ENCODE results near the gene VASH1. TPM values are rescaled to one million over a fixed set of nuclear protein-coding genes. Genes with fewer than 3 reads are reported as not detected.
A peak's percentile ranks its signal among the peaks of the same experiment; 100 is the strongest.
"Not testable (repeated sequence)": the region's sequence is repeated elsewhere in the genome, so short reads cannot be mapped to it uniquely, and the experiment has no call there.

The VASH1 gene
- total RNA-seq, result 90.8 TPM

GRCh38 chr14:76761136-76761959 lies at the start of gene VASH1:
Gene VASH1 (plus strand): TSS chr14:76761468. CDS start chr14:76762822, 1,354 bp downstream.
- peak; percentile 64 for DNase-seq

GRCh38 chr14:76713121-76713520 lies 48.1 kb upstream of the VASH1 start:
- DNase-seq, result no peak

GRCh38 chr14:76714470-76714869 lies 46.8 kb upstream of the VASH1 start:
- DNase-seq, result no peak

- DNase-seq, result no peak
Observed at GRCh38 chr14:76715101-76715500, 46.2 kb upstream of the VASH1 start.

GRCh38 chr14:76715511-76716081 lies 45.7 kb upstream of the VASH1 start:
- DNase-seq, result no peak

- DNase-seq, result no peak
Observed at GRCh38 chr14:76716285-76716684, 45.0 kb upstream of the VASH1 start.

- no peak for DNase-seq
Observed at GRCh38 chr14:76717508-76718290, 43.6 kb upstream of the VASH1 start.

GRCh38 chr14:76718306-76719040 lies 42.8 kb upstream of the VASH1 start:
- no peak for DNase-seq

GRCh38 chr14:76719666-76720065 lies 41.6 kb upstream of the VASH1 start:
- no peak for DNase-seq

GRCh38 chr14:76720382-76720813 lies 40.9 kb upstream of the VASH1 start:
- no peak for DNase-seq

- DNase-seq, result not testable (repeated sequence)
Observed at GRCh38 chr14:76721506-76721905, 39.8 kb upstream of the VASH1 start.

- no peak for DNase-seq
Observed at GRCh38 chr14:76724651-76725550, 36.4 kb upstream of the VASH1 start.

- DNase-seq, result no peak
Observed at GRCh38 chr14:76726551-76726970, 34.7 kb upstream of the VASH1 start.

- no peak for DNase-seq
Observed at GRCh38 chr14:76727384-76727783, 33.9 kb upstream of the VASH1 start.

GRCh38 chr14:76727901-76728300 lies 33.4 kb upstream of the VASH1 start:
- no peak for DNase-seq

GRCh38 chr14:76729258-76729657 lies 32.0 kb upstream of the VASH1 start:
- DNase-seq, result no peak

GRCh38 chr14:76729953-76730505 lies 31.2 kb upstream of the VASH1 start:
- DNase-seq, result no peak

- DNase-seq, result not testable (repeated sequence)
Observed at GRCh38 chr14:76734501-76734900, 26.8 kb upstream of the VASH1 start.

GRCh38 chr14:76736514-76736913 lies 24.8 kb upstream of the VASH1 start:
- DNase-seq, result no peak

GRCh38 chr14:76741074-76741473 lies 20.2 kb upstream of the VASH1 start:
- no peak for DNase-seq

- no peak for DNase-seq
Observed at GRCh38 chr14:76742185-76742584, 19.1 kb upstream of the VASH1 start.
